ENCODE measurements around the gene ENTPD6.

DNA sequence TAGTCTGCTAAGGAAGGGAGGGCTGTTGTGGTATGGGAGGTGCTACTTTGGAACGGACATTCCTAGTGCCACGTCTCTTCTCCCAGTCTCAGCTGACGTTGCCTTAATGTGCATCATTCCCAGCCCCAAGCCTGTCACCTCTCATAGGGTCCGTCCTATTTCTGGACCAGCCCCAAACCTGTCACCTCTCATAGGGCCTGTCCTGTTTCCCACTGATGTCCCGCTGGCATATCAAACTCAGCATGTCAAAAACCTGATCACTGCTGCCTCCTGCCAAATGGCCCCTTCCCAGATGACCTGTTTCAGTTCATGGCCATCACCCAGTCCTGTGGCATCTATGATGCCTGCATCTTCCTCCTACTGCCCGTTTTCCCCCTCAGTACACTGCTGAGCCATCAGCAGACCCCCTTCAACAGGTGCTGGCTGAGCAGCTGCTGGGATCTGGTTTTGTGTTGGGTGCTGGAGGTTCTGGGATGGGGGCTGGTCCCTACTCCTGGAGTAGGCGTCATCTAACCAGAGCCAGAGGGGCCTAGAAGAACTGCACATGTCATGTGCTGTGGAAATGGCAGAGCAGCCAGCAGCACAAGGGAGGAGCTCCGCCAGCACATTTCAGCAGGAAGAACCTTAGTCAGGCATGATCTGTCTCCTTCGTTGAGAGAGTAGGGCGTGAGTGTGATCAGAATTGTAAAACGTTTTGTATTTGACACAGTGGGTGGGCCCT lies 3.3 kb downstream of the ENTPD6 start:
- no peak for TF ChIP-seq POLR2AphosphoS5 (IDR thresholded peaks at IDR 0.05; ENCODE audit: low read depth, low read length)
- no peak for TF ChIP-seq POLR2A (IDR thresholded peaks at IDR 0.05; ENCODE audit: low read depth, low read length)
- TF ChIP-seq TAF1 (IDR thresholded peaks at IDR 0.05; ENCODE audit: borderline replicate concordance, low read depth, low read length) = no peak
